Glutamatergic neuron (in vitro differentiated cells): Measurements from ENCODE around the gene CATSPERZ. TPM values are rescaled to one million over a fixed set of nuclear protein-coding genes. Genes with fewer than 3 reads are reported as not detected.

ENCODE experiments used
- DNase-seq: peaks from one replicate; pipeline ENCODE4 v3.0.0; 2022
- H3K27ac Mint-ChIP-seq: one replicate; pipeline ENCODE4 v1.8.0; 2020; ENCODE audit warnings: mild to moderate bottlenecking, mixed read lengths, inconsistent platforms; ENCODE audit not compliant: unreplicated experiment
- H3K27me3 Mint-ChIP-seq: one replicate; pipeline ENCODE4 v1.8.0; 2020; ENCODE audit warnings: mild to moderate bottlenecking, moderate library complexity, mixed read lengths, inconsistent platforms; ENCODE audit not compliant: unreplicated experiment
- H3K36me3 Mint-ChIP-seq: one replicate; pipeline ENCODE4 v1.8.0; 2020; ENCODE audit warnings: mild to moderate bottlenecking, mixed read lengths, inconsistent platforms; ENCODE audit not compliant: unreplicated experiment
- H3K4me1 Mint-ChIP-seq: one replicate; pipeline ENCODE4 v1.8.0; 2020; ENCODE audit warnings: mild to moderate bottlenecking, low read depth, mixed read lengths, inconsistent platforms; ENCODE audit not compliant: unreplicated experiment
- H3K4me3 Mint-ChIP-seq: one replicate; pipeline ENCODE4 v1.8.0; 2020; ENCODE audit warnings: mild to moderate bottlenecking, mixed read lengths, inconsistent platforms; ENCODE audit not compliant: unreplicated experiment
- H3K9me3 Mint-ChIP-seq: one replicate; pipeline ENCODE4 v1.8.0; 2020; ENCODE audit warnings: mild to moderate bottlenecking, moderate library complexity, mixed read lengths, inconsistent platforms; ENCODE audit not compliant: unreplicated experiment
- CTCF ChIP-seq: fragments of 200-600 bp; sonication (generic); IDR thresholded peaks from one replicate; pipeline ENCODE4 v1.5.0; 2021; ENCODE audit not compliant: partially characterized antibody, unreplicated experiment
- total RNA-seq: library from RNA; stranded (reverse); fragmentation: NEBNext Ultra II Directional; extraction: Animal tissue kit (Norgen Biotek cat#: 25700); gene quantifications from one replicate; pipeline ENCODE4 v1.2.1, GENCODE V29; 2021; ENCODE audit not compliant: unreplicated experiment

CATSPERZ gene
- total RNA-seq, 1 donor from 2014 or later, result not detected

- Mint-ChIP-seq H3K9me3 (peaks cover 9% of the 10 kb centered on the region), H3K27me3 (peaks cover 11% of the 10 kb centered on the region), H3K27ac (peak overlapping the region; percentile 17), H3K4me1 (peaks cover 12% of the 10 kb centered on the region), H3K36me3 (no peaks in the 10 kb centered on the region), H3K4me3 (peak overlapping the region; percentile 92)
- no peak for DNase-seq
- TF ChIP-seq CTCF, result no peak
Observed at GRCh38 chr11:64252003-64252872, 47.9 kb upstream of the CATSPERZ start.

GRCh38 chr11:64253043-64253442 is 47.1 kb upstream of the CATSPERZ start:
- Mint-ChIP-seq H3K27me3 (peaks cover 11% of the 10 kb centered on the region), H3K4me1 (peaks cover 8% of the 10 kb centered on the region), H3K9me3 (peaks cover 5% of the 10 kb centered on the region), H3K27ac (no peak overlapping the region), H3K36me3 (no peaks in the 10 kb centered on the region), H3K4me3 (peak overlapping the region; percentile 42)
- DNase-seq, result no peak
- no peak for TF ChIP-seq CTCF

GRCh38 chr11:64253481-64253880 is 46.7 kb upstream of the CATSPERZ start:
- H3K27me3 Mint-ChIP-seq, result peaks cover 11% of the 10 kb centered on the region
- H3K4me1 Mint-ChIP-seq, result peaks cover 4% of the 10 kb centered on the region
- peak overlapping the region; percentile 42 for H3K4me3 Mint-ChIP-seq
- peaks cover 2% of the 10 kb centered on the region for H3K9me3 Mint-ChIP-seq
- TF ChIP-seq CTCF, result no peak
- no peaks in the 10 kb centered on the region for H3K36me3 Mint-ChIP-seq
- H3K27ac Mint-ChIP-seq, result no peak overlapping the region
- no peak for DNase-seq

- H3K9me3 Mint-ChIP-seq, result peaks cover 2% of the 10 kb centered on the region
- H3K27ac Mint-ChIP-seq, result no peak overlapping the region
- no peak for TF ChIP-seq CTCF
- H3K4me3 Mint-ChIP-seq, result no peak overlapping the region
- peaks cover 4% of the 10 kb centered on the region for H3K4me1 Mint-ChIP-seq
- no peaks in the 10 kb centered on the region for H3K36me3 Mint-ChIP-seq
- peaks cover 7% of the 10 kb centered on the region for H3K27me3 Mint-ChIP-seq
- DNase-seq, result no peak
Observed at GRCh38 chr11:64254326-64254725, 45.8 kb upstream of the CATSPERZ start.
